Stimulated activated CD4-positive, alpha-beta T cell treated with anti-CD3 and anti-CD28 coated beads, Interleukin-2, amount 100 ng/mL, for 24 hours (primary cell): ENCODE measurements around the gene CUBN.

Experiments
- DNase-seq, 2 donors: peaks; one replicate each; pipeline ENCODE4 v3.0.0-alpha.2; 2020

CUBN gene

GRCh38 chr10:17006631-17007417 is 122.8 kb downstream of the CUBN start:
- no peak for DNase-seq

- DNase-seq: no peak
Measured at GRCh38 chr10:17005621-17006566, 123.7 kb downstream of the CUBN start.

- DNase-seq: no peak
Measured at GRCh38 chr10:17004801-17005380, 124.7 kb downstream of the CUBN start.

GRCh38 chr10:17003651-17004286 is 125.8 kb downstream of the CUBN start:
- no peak for DNase-seq

- DNase-seq: peak; percentile 57
Measured at GRCh38 chr10:17003151-17003550, 126.5 kb downstream of the CUBN start.

GRCh38 chr10:17001961-17002749 is 127.5 kb downstream of the CUBN start:
- peak in 1 of 2 donors; percentile 35 for DNase-seq

- no peak for DNase-seq
Measured at GRCh38 chr10:17001297-17001744, 128.3 kb downstream of the CUBN start.

- no peak for DNase-seq
Measured at GRCh38 chr10:16999665-17000451, 129.8 kb downstream of the CUBN start.

- no peak for DNase-seq
Measured at GRCh38 chr10:16996530-16996964, 133.1 kb downstream of the CUBN start.

- no peak for DNase-seq
Measured at GRCh38 chr10:16995867-16996529, 133.6 kb downstream of the CUBN start.

- DNase-seq: no peak
Measured at GRCh38 chr10:16993186-16993585, 136.4 kb downstream of the CUBN start.

- no peak for DNase-seq
Measured at GRCh38 chr10:16992611-16993119, 136.9 kb downstream of the CUBN start.

- DNase-seq: no peak
Measured at GRCh38 chr10:16991011-16991410, 138.6 kb downstream of the CUBN start.

GRCh38 chr10:16989826-16990293 is 139.8 kb downstream of the CUBN start:
- DNase-seq: no peak

- DNase-seq: no peak
Measured at GRCh38 chr10:16988900-16989299, 140.7 kb downstream of the CUBN start.

- no peak for DNase-seq
Measured at GRCh38 chr10:16987976-16988610, 141.5 kb downstream of the CUBN start.

GRCh38 chr10:16987206-16987621 is 142.4 kb downstream of the CUBN start:
- no peak for DNase-seq

GRCh38 chr10:16986406-16987205 is 143.0 kb downstream of the CUBN start:
- DNase-seq: no peak

- DNase-seq: no peak
Measured at GRCh38 chr10:16986082-16986405, 143.6 kb downstream of the CUBN start.
